Upper lobe of left lung (tissue), 6 donors: ENCODE data around the gene TSC22D1. TPM values are rescaled to one million over a fixed set of nuclear protein-coding genes. Genes with fewer than 3 reads are reported as not detected.

Source experiments
- ATAC-seq, 2 donors: fragments of 200-7000 bp; cut with Tn5 transposase; one replicate each; pipeline ENCODE4 v1.9.1; 2022; ENCODE audit warnings: mild to moderate bottlenecking in 2 of 2, moderate library complexity in 2 of 2; ENCODE audit not compliant: low FRiP score in 2 of 2
- DNase-seq, 2 donors: peaks; one replicate each; pipeline ENCODE4 v3.0.0-alpha.2; 2019 to 2020
- H3K27ac ChIP-seq, 4 donors: fragments of 200-600 bp; sonication (generic); one replicate each; pipeline ENCODE4 v1.5.1; 2016 to 2019
- H3K27me3 ChIP-seq, 4 donors: fragments of 200-600 bp; sonication (generic); one replicate each; pipeline ENCODE4 v1.5.1; 2017 to 2019
- H3K36me3 ChIP-seq, 4 donors: fragments of 200-600 bp; sonication (generic); one replicate each; pipeline ENCODE4 v1.5.1; 2016 to 2019
- H3K4me1 ChIP-seq, 4 donors: fragments of 200-600 bp; sonication (generic); one replicate each; pipeline ENCODE4 v1.5.1; 2018 to 2019
- H3K4me3 ChIP-seq, 4 donors: fragments of 200-600 bp; sonication (generic); one replicate each; pipeline ENCODE4 v1.5.1; 2017 to 2019; ENCODE audit warnings: mild to moderate bottlenecking in 2 of 4, moderate library complexity in 1 of 4
- H3K9me3 ChIP-seq, 4 donors: fragments of 200-600 bp; sonication (generic); one replicate each; pipeline ENCODE4 v1.5.1; 2018 to 2019
- CTCF ChIP-seq, 6 experiments: fragments of 450-650 bp in 4 of 6; fragments of 200-600 bp in 2 of 6; sonication (generic) in 2 of 6; IDR thresholded peaks; one replicate each; pipeline ENCODE4 v1.5.1; 2016 to 2019; ENCODE audit warnings: antibody characterized with exemption in 6 of 6
- EP300 ChIP-seq, 4 donors: sonication (generic); formaldehyde crosslinking; IDR thresholded peaks; one replicate each; pipeline ENCODE4 v1.5.1; 2017; ENCODE audit warnings: antibody characterized with exemption in 4 of 4, control low read depth in 2 of 4
- POLR2A ChIP-seq, 4 donors: fragments of 450-650 bp; IDR thresholded peaks; one replicate each; pipeline ENCODE4 v1.5.1; 2016 to 2017; ENCODE audit warnings: antibody characterized with exemption in 4 of 4, mild to moderate bottlenecking in 2 of 4
- POLR2AphosphoS5 ChIP-seq, 2 donors: sonication (generic); formaldehyde crosslinking; IDR thresholded peaks; one replicate each; pipeline ENCODE4 v1.5.1; 2017; ENCODE audit warnings: antibody characterized with exemption in 2 of 2
- WGBS, 2 donors: methylation state at CpG; one replicate each; pipeline ENCODE4 v1.1.5; 2017 to 2018; 5-methylcytosine and 5-hydroxymethylcytosine counted together
- total RNA-seq, 6 donors: library from RNA; depleted of rRNA in 4 of 6; stranded (reverse); fragments of >200 nt in 4 of 6; gene quantifications; one replicate each; pipeline versions ENCODE4 v1.1.0 to v1.2.1, GENCODE V29; 2016 to 2021
- donor health status: DM: no; HTN: no; CAD: no; lungs with moderate emphysema.
- donor health status: DM: no; HTN: yes; CAD: no; lungs with severe emphysema.

Gene TSC22D1
- total RNA-seq, 6 donors from 2014 or later = 66.0 to 158 (median 115) TPM

GRCh38 chr13:44416301-44416700 is 159.8 kb downstream of the TSC22D1 start:
- peak in 1 of 2 donors; percentile 38 for DNase-seq
- Histone ChIP-seq H3K27ac (no peak overlapping the region), H3K27me3 (no peaks in the 10 kb centered on the region), H3K4me1 (no peaks in the 10 kb centered on the region), H3K4me3 (no peak overlapping the region), H3K9me3 (no peaks in the 10 kb centered on the region), H3K36me3 (no peaks in the 10 kb centered on the region)
- WGBS, 2 donors = 65 to 68% methylated on average over 6 to 9 of the region's 10 CpGs
- TF ChIP-seq POLR2A (IDR thresholded peaks at IDR 0.05) = no peak
- no peak for TF ChIP-seq EP300 (IDR thresholded peaks at IDR 0.05)
- no peak for TF ChIP-seq CTCF (IDR thresholded peaks at IDR 0.05)
- no peak for TF ChIP-seq POLR2AphosphoS5 (IDR thresholded peaks at IDR 0.05)
- ATAC-seq = peak in 1 of 2 donors; percentile 55

- Histone ChIP-seq H3K27ac (no peak overlapping the region), H3K4me3 (no peak overlapping the region), H3K9me3 (no peaks in the 10 kb centered on the region), H3K36me3 (no peaks in the 10 kb centered on the region), H3K4me1 (no peaks in the 10 kb centered on the region), H3K27me3 (no peaks in the 10 kb centered on the region)
- TF ChIP-seq CTCF (IDR thresholded peaks at IDR 0.05) (no peak), EP300 (IDR thresholded peaks at IDR 0.05) (no peak), POLR2AphosphoS5 (IDR thresholded peaks at IDR 0.05) (no peak), POLR2A (IDR thresholded peaks at IDR 0.05) (no peak)
- DNase-seq (no peak), ATAC-seq (no peak)
- WGBS, 2 donors = 81 to 90% methylated on average over 15 of the region's 15 CpGs
These were observed 160.3 kb downstream of the TSC22D1 start for GRCh38 chr13:44415815-44416214.

GRCh38 chr13:44414716-44415115 is 161.4 kb downstream of the TSC22D1 start:
- H3K9me3 ChIP-seq = no peaks in the 10 kb centered on the region
- H3K36me3 ChIP-seq = no peaks in the 10 kb centered on the region
- H3K27ac ChIP-seq = no peak overlapping the region
- H3K4me3 ChIP-seq = no peak overlapping the region
- WGBS, 2 donors = 94 to 99% methylated on average over 24 to 26 of the region's 26 CpGs
- no peak for DNase-seq
- H3K27me3 ChIP-seq = no peaks in the 10 kb centered on the region
- ATAC-seq = no peak
- no peaks in the 10 kb centered on the region for H3K4me1 ChIP-seq
- no peak for TF ChIP-seq POLR2A (IDR thresholded peaks at IDR 0.05)

GRCh38 chr13:44413095-44413494 is 163.0 kb downstream of the TSC22D1 start:
- Histone ChIP-seq H3K4me1 (no peaks in the 10 kb centered on the region), H3K27me3 (no peaks in the 10 kb centered on the region), H3K9me3 (no peaks in the 10 kb centered on the region), H3K36me3 (no peaks in the 10 kb centered on the region), H3K27ac (no peak overlapping the region), H3K4me3 (no peak overlapping the region)
- WGBS, 2 donors = 84 to 85% methylated on average over 13 of the region's 13 CpGs
- ATAC-seq (no peak), DNase-seq (no peak)
- TF ChIP-seq POLR2A (IDR thresholded peaks at IDR 0.05) (no peak), POLR2AphosphoS5 (IDR thresholded peaks at IDR 0.05) (no peak), EP300 (IDR thresholded peaks at IDR 0.05) (no peak), CTCF (IDR thresholded peaks at IDR 0.05) (no peak)

GRCh38 chr13:44412346-44412935 is 163.7 kb downstream of the TSC22D1 start:
- Histone ChIP-seq H3K36me3 (no peaks in the 10 kb centered on the region), H3K27ac (no peak overlapping the region), H3K4me1 (no peaks in the 10 kb centered on the region), H3K4me3 (no peak overlapping the region), H3K27me3 (no peaks in the 10 kb centered on the region), H3K9me3 (no peaks in the 10 kb centered on the region)
- TF ChIP-seq EP300 (IDR thresholded peaks at IDR 0.05) (no peak), POLR2A (IDR thresholded peaks at IDR 0.05) (no peak), POLR2AphosphoS5 (IDR thresholded peaks at IDR 0.05) (no peak), CTCF (IDR thresholded peaks at IDR 0.05) (no peak)
- no peak for ATAC-seq
- 79 to 87% methylated on average over 16 of the region's 16 CpGs for WGBS, 2 donors
- DNase-seq = no peak
